GM21786 (cell line): ENCODE data around the gene ATF7.
A peak's percentile ranks its signal among the peaks of the same experiment; 100 is the strongest.
"Not testable (repeated sequence)": the region's sequence is repeated elsewhere in the genome, so short reads cannot be mapped to it uniquely, and the experiment has no call there.

Experiments used
- ATAC-seq: cut with Tn5 transposase; IDR thresholded peaks from one replicate; pipeline ENCODE4 v1.9.1; 2021; ENCODE audit not compliant: unreplicated experiment

The ATF7 gene

DNA sequence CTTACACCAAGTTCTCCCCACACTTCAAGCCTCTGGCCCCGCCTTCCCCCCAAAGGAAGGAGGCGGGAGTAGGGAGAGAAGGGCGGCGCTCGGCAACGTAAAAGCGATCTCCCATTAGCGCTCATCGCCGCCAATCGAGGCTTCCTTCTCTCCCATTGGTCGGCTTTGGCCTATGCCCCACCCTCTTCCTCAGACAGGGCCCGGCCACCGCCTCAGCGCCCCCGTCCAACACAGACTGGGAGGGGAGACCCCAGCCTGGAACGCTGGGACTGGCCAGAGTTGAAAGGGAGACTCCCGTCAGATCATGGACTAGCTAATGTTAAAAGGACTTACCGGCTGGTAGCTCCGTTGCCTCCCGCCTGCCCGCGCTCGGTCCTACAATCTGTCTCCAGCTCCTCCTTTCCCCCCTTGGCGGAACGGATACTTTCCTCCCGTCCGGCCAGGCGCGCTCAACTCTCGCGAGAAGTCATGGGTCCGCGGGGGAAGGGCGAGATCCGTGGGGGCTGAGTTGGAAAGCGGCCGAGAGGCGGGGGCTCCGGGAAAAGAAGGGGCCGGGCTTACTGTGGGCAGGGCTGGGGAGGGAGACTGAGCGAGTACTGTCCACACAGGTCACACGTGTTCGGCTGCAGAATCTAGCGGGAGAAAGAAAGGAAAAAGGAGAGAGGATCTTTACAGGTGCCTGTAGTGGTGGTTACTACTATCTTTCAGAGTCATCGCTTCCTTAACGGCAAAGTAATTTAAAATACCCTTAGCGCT lies at the start of gene ATF7:
Gene ATF7 (minus strand): TSS at position 437 of the 756 bp plus-strand sequence. CDS start 25,382 bp downstream, outside the sequence.
- peak; percentile 93 for ATAC-seq

DNA sequence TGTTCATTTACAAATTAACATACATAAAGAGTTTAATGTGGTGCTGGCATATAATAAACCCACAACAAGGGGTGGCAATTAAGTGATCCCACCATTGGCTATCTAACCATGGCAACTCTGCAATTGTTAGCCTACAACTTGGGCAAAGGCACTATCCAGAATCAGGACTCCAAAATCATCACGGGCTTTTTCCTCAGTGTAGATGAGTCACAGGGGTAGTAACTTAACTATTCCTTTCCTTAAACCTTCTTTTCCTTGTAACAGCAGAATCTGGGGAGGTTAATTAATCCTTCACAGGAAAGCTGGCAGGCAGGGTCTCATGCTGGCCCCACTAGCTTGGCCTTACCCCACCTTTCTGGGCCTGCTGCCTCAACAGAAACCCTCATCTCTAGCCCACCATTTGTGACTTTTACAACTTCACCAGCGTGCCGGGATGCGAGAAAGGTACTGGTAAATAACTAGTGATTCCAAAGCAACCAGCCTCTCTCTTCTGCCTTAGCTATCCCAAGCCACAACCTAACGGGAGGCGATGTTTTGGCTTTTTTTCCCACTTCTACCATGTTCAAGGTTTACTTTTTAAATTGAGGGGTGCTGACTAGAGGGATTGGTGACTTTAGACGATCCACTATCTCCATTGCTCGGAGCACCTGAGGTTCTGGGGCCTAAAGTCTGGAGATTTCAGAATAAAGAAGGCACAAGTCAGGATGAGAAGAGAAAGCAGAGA lies 49.0 kb upstream of the ATF7 start:
- ATAC-seq, result no peak

- ATAC-seq, result no peak
These were observed 44.8 kb upstream of the ATF7 start for GRCh38 chr12:53670971-53671370.

DNA sequence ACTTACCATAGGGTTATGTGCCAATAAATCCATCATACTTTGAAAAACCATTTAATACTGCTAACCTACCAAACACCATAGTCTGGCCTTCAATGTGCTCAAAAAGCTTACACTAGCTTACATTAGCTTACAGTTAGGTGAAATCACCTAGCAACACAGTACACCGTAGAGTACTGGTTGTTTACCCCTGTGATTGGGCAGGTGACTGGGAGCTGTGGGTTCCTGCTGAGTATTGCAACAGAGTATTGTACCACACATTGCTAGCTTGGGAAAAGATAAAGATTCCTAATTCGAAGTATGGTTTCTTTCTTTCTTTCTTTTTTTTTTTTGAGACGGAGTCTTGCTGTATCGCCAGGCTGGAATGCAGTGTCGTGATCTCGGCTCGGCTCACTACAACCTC lies 44.1 kb upstream of the ATF7 start:
- no peak for ATAC-seq

GRCh38 chr12:53667080-53667479 lies 40.9 kb upstream of the ATF7 start:
- no peak for ATAC-seq

- ATAC-seq, result no peak
These were observed 38.8 kb upstream of the ATF7 start for GRCh38 chr12:53664936-53665335.

- no peak for ATAC-seq
These were observed 38.0 kb upstream of the ATF7 start for GRCh38 chr12:53664191-53664590.

GRCh38 chr12:53660041-53660440 lies 33.9 kb upstream of the ATF7 start:
- ATAC-seq, result peak; percentile 12

GRCh38 chr12:53659571-53659981 lies 33.4 kb upstream of the ATF7 start:
- peak; percentile 58 for ATAC-seq

DNA sequence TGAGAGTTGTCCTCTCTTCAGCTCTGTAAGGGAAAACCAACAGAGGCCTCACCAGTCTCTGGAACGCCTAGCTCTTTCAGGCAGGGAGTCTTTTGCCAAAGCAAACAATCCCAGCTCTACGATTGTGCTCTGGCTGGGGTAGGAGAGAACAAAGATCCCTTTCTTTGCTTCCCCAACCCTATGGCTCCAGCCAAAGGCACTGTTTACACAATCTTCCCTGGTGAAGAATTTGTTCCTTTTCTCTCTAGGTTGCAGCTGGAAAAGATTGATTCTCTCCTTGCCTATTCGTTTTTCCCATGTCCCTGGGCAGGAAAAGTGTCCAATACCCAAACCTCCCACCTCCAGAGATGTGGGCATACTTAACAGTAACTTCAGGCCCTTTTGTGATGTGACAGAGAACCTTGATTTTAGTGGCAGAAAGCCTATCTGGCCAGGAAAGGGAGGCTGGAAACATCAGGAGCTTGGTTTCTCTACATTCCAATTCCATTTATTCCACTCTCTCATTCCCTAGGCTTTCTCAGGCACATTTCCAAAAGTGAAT lies 32.9 kb upstream of the ATF7 start:
- ATAC-seq, result no peak

DNA sequence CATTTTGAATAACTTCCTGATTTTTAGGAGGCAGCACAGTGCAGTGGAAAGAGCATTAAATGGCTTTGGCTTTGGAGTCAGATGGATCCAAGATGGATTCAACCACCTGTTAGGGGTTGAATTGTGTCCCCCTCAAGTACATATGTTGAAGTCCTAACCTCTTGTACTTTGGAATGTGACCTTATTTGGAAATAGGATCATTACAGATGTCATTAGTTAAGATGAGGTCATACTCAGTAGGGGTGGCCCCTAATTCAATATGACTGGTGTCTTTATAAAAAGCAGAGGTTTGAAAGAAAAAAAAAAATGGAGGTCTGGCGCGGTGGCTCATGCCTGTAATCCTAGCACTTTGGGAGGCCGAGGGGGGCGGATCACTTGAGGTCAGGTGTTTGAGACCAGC lies 30.9 kb upstream of the ATF7 start:
- no peak for ATAC-seq

GRCh38 chr12:53653595-53653994 lies 27.4 kb upstream of the ATF7 start:
- no peak for ATAC-seq

- no peak for ATAC-seq
These were observed 26.2 kb upstream of the ATF7 start for GRCh38 chr12:53652366-53652765.

GRCh38 chr12:53651737-53652136 lies 25.6 kb upstream of the ATF7 start:
- ATAC-seq, result no peak

DNA sequence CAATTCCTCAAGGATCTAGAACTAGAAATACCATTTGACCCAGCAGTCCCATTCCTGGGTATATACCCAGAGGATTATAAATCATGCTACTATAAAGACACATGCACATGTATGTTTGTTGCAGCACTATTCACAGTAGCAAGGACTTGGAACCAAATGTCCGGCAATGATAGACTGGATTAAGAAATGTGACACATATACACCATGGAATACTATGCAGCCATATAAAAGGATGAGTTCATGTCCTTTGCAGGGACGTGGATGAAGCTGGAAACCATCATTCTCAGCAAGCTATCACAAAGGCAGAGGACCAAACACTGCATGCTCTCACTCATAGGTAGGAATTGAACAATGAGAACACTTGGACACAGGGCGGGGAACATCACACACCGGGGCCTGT lies 20.1 kb upstream of the ATF7 start:
- ATAC-seq, result not testable (repeated sequence)

GRCh38 chr12:53645165-53645564 lies 19.0 kb upstream of the ATF7 start:
- no peak for ATAC-seq

GRCh38 chr12:53644133-53644532 lies 18.0 kb upstream of the ATF7 start:
- ATAC-seq, result no peak

DNA sequence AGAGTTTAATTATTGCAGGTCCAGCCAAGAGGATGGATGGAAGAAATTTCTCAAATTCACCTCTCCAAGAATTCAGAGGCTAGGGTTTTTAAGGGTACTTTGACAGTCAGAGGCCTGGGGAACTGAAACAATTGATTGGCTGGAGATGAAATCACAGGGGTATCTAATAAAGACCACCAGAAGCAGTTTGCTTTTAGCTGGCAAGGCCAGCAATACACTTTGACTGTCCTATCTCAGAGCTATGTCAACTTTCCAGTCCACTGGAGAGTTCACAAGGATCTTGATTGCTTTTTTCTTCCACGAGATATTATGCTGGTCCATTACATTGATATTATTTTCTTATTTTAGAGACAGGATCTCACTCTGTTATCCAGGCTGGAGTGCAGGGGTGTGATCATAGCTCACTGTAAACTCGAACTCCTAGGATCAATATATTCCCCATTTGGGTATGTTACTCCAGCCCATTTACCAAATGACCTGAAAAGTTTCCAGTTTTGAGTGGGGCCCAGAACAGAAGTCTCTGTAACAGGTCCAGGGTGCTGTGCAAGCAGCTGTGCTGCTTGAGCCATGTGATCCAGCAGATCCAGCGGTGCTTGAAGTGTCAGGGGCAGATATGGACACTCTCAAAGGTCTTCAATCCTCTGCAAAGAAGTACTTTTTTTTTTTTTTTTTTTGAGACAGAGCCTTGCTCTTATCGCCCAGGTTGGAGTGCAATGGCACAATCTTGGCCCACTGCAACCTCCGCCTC lies 17.2 kb upstream of the ATF7 start:
- ATAC-seq, result no peak

DNA sequence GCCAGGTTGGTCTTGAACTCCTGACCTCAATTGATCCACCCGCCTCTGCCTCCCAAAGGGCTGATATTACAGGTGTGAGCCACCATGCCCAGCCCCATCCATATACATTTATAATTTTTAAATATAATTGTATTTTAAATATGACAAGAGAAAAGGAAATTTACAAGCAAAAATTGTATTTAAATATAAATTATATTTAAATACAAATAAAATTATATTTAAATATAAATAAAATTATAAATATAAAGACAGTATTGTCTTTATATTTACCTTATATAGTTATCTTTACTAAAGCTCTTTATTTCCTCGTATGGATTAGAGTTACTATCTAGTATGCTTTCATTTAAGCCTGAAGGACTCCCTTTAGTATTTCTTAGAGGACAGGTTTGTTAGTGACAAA lies 11.9 kb upstream of the ATF7 start:
- ATAC-seq, result no peak

GRCh38 chr12:53636641-53637040 lies 10.5 kb upstream of the ATF7 start:
- no peak for ATAC-seq

GRCh38 chr12:53635708-53636107 lies 9.5 kb upstream of the ATF7 start:
- not testable (repeated sequence) for ATAC-seq
